Measurements from ENCODE around the gene RAB3D.

RAB3D gene

GRCh38 chr19:11291415-11291814, 48.0 kb downstream of the RAB3D start:
- TF ChIP-seq SIN3A (IDR thresholded peaks at IDR 0.05; ENCODE audit: borderline replicate concordance, insufficient read depth, low read length) (no peak), POLR2AphosphoS5 (IDR thresholded peaks at IDR 0.05; ENCODE audit: low read depth, low read length) (no peak)

GRCh38 chr19:11290256-11290655, 49.2 kb downstream of the RAB3D start:
- TF ChIP-seq TAF1 (IDR thresholded peaks at IDR 0.05; ENCODE audit: borderline replicate concordance, insufficient read depth, low read length) (no peak), REST (IDR thresholded peaks at IDR 0.05; ENCODE audit: insufficient read depth in 1 of 2, low read depth in 2 of 2, low read length in 2 of 2) (no peak), FOXP2 (optimal IDR thresholded peaks at IDR 0.05; ENCODE audit: borderline replicate concordance, extremely low read depth, extremely low read length, insufficient read depth) (no peak), POLR2AphosphoS5 (IDR thresholded peaks at IDR 0.05; ENCODE audit: low read depth, low read length) (no peak)

- no peak for TF ChIP-seq POLR2AphosphoS5 (IDR thresholded peaks at IDR 0.05; ENCODE audit: low read depth, low read length)
- TF ChIP-seq TAF1 (IDR thresholded peaks at IDR 0.05; ENCODE audit: borderline replicate concordance, insufficient read depth, low read length) = no peak
- no peak for TF ChIP-seq FOXP2 (optimal IDR thresholded peaks at IDR 0.05; ENCODE audit: borderline replicate concordance, extremely low read depth, extremely low read length, insufficient read depth)
- TF ChIP-seq SIN3A (IDR thresholded peaks at IDR 0.05; ENCODE audit: borderline replicate concordance, insufficient read depth, low read length) = no peak
- no peak for TF ChIP-seq REST (IDR thresholded peaks at IDR 0.05; ENCODE audit: insufficient read depth in 1 of 2, low read depth in 2 of 2, low read length in 2 of 2)
These were observed 51.1 kb downstream of the RAB3D start for GRCh38 chr19:11288349-11288748.

- no peak for TF ChIP-seq SIN3A (IDR thresholded peaks at IDR 0.05; ENCODE audit: borderline replicate concordance, insufficient read depth, low read length)
- TF ChIP-seq FOXP2 (optimal IDR thresholded peaks at IDR 0.05; ENCODE audit: borderline replicate concordance, extremely low read depth, extremely low read length, insufficient read depth) = no peak
- no peak for TF ChIP-seq TAF1 (IDR thresholded peaks at IDR 0.05; ENCODE audit: borderline replicate concordance, insufficient read depth, low read length)
- TF ChIP-seq REST (IDR thresholded peaks at IDR 0.05; ENCODE audit: insufficient read depth in 1 of 2, low read depth in 2 of 2, low read length in 2 of 2) = no peak
- TF ChIP-seq POLR2AphosphoS5 (IDR thresholded peaks at IDR 0.05; ENCODE audit: low read depth, low read length) = no peak
These were observed 53.0 kb downstream of the RAB3D start for GRCh38 chr19:11286312-11286974.

GRCh38 chr19:11284515-11284914, 54.9 kb downstream of the RAB3D start:
- no peak for TF ChIP-seq POLR2AphosphoS5 (IDR thresholded peaks at IDR 0.05; ENCODE audit: low read depth, low read length)

- TF ChIP-seq FOXP2 (optimal IDR thresholded peaks at IDR 0.05; ENCODE audit: borderline replicate concordance, extremely low read depth, extremely low read length, insufficient read depth) (no peak), REST (IDR thresholded peaks at IDR 0.05; ENCODE audit: insufficient read depth in 1 of 2, low read depth in 2 of 2, low read length in 2 of 2) (no peak), SIN3A (IDR thresholded peaks at IDR 0.05; ENCODE audit: borderline replicate concordance, insufficient read depth, low read length) (no peak), TAF1 (IDR thresholded peaks at IDR 0.05; ENCODE audit: borderline replicate concordance, insufficient read depth, low read length) (no peak), POLR2AphosphoS5 (IDR thresholded peaks at IDR 0.05; ENCODE audit: low read depth, low read length) (no peak)
These were observed 58.0 kb downstream of the RAB3D start for GRCh38 chr19:11281356-11282049.
